ENCODE data around the gene KLHL10.
"Not testable (repeated sequence)": the region's sequence is repeated elsewhere in the genome, so short reads cannot be mapped to it uniquely, and the experiment has no call there.

Gene KLHL10

GRCh38 chr17:41813152-41813680 is 24.4 kb upstream of the KLHL10 start:
- no peak for DNase-seq (ENCODE audit: low read depth)

- no peak for DNase-seq (ENCODE audit: low read depth)
Observed at GRCh38 chr17:41813699-41814124, 23.9 kb upstream of the KLHL10 start.

DNA sequence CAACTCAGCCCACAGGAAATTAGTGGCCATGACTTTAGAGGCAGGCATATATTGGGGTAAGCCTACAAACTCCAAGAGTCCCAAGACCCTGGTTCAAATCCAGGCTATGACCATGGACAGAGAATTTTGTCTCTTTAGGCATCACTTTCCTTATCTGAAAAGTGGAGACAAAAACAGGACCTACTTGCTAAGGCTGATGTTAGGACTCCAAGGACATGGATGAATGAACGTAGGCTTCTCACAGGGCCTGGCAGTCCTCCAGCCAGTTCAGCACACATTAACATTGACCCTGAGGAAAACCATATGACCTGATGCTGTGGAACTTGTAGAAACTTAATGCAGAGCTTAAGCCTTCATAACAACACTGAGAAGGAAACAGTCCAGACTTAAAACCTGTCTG is 23.4 kb upstream of the KLHL10 start:
- no peak for DNase-seq (ENCODE audit: low read depth)

GRCh38 chr17:41816637-41817320 is 20.8 kb upstream of the KLHL10 start:
- DNase-seq (ENCODE audit: low read depth): no peak

GRCh38 chr17:41818024-41818423 is 19.6 kb upstream of the KLHL10 start:
- DNase-seq (ENCODE audit: low read depth): no peak

DNA sequence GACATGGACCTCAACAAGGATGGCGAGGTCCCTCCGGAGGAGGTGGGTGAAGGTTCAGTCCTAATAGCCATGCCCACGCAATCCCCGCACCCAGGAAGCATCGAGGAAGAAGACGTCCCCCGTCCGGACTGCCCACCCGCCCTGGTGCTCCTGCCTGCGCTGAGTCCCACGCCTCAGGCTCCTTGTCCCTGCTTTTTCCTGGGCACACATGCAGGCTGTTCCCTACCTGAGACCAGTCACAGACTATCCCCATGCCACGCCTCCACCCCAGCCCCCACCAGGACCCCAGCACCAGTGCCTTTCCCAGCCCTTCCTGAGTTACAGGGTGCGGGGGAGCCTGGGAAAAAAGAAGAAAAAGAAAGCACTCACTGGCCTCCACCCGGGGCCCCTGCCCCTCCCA is 15.8 kb upstream of the KLHL10 start:
- no peak for DNase-seq (ENCODE audit: low read depth)

DNA sequence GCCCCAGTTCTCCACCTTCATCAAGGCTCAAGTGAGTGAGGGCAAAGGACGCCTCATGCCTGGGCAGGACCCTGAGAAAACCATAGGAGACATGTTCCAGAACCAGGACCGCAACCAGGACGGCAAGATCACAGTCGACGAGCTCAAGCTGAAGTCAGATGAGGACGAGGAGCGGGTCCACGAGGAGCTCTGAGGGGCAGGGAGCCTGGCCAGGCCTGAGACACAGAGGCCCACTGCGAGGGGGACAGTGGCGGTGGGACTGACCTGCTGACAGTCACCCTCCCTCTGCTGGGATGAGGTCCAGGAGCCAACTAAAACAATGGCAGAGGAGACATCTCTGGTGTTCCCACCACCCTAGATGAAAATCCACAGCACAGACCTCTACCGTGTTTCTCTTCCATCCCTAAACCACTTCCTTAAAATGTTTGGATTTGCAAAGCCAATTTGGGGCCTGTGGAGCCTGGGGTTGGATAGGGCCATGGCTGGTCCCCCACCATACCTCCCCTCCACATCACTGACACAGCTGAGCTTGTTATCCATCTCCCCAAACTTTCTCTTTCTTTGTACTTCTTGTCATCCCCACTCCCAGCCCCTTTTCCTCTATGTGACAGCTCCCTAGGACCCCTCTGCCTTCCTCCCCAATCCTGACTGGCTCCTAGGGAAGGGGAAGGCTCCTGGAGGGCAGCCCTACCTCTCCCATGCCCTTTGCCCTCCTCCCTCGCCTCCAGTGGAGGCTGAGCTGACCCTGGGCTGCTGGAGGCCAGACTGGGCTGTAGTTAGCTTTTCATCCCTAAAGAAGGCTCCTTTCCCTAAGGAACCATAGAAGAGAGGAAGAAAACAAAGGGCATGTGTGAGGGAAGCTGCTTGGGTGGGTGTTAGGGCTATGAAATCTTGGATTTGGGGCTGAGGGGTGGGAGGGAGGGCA is 15.1 kb upstream of the KLHL10 start:
- no peak for DNase-seq (ENCODE audit: low read depth)

DNA sequence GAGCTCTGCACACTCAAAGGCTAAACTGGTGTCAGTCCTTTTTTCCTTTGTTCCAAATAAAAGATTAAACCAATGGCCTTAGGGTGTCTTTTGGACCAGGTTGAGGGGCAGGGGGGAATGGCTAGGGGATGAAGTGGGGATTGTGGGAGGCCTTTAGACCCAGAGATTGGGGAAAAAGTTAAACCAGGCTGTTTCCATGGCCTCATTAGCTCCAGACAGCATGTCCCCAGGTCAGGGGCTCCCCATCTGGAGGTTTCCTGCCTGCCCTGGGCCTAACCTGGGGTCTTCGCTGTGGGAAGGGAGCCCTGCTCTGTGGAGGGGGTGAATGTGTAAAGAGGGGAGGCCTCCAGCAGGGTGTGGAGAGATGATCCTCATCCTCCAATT is 14.5 kb upstream of the KLHL10 start:
- DNase-seq (ENCODE audit: low read depth): no peak

- no peak for DNase-seq (ENCODE audit: low read depth)
Observed at GRCh38 chr17:41823580-41823979, 14.0 kb upstream of the KLHL10 start.

GRCh38 chr17:41824086-41824485 is 13.5 kb upstream of the KLHL10 start:
- DNase-seq (ENCODE audit: low read depth): no peak

GRCh38 chr17:41825175-41825845 is 12.3 kb upstream of the KLHL10 start:
- no peak for DNase-seq (ENCODE audit: low read depth)

GRCh38 chr17:41829961-41830360 is 7.7 kb upstream of the KLHL10 start:
- DNase-seq (ENCODE audit: low read depth): not testable (repeated sequence)

- DNase-seq (ENCODE audit: low read depth): no peak
Observed at GRCh38 chr17:41835214-41835799, 2.3 kb upstream of the KLHL10 start.

GRCh38 chr17:41835800-41836549 is 1.6 kb upstream of the KLHL10 start, which contains the start of gene NT5C3B:
NT5C3B (minus strand) TSS chr17:41836232; CDS start chr17:41836193, 39 bp downstream.
- no peak for DNase-seq (ENCODE audit: low read depth)

GRCh38 chr17:41836550-41837196 is 952 bp upstream of the KLHL10 start:
- no peak for DNase-seq (ENCODE audit: low read depth)

DNA sequence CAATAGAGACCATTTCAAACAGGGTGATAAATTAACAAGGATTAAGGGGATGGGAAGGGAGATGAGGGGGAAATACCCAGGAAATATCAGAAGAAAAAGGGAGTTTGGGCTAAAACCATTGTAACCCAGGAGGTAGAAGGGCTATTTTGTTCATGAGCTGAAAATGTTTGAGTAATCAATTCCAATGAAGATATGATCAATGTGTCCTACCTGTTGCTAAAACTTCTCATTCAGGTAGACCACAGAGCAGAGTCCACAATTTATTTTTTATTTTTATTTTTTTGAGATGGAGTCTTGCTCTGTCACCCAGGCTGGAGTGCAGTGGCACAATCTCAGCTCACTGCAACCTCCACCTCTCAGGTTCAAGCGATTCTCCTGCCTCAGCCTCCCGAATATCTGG is 1.8 kb downstream of the KLHL10 start:
- not testable (repeated sequence) for DNase-seq (ENCODE audit: low read depth)

GRCh38 chr17:41840781-41841180 is 3.2 kb downstream of the KLHL10 start:
- not testable (repeated sequence) for DNase-seq (ENCODE audit: low read depth)

GRCh38 chr17:41844971-41845370 is 7.3 kb downstream of the KLHL10 start:
- DNase-seq (ENCODE audit: low read depth): no peak

DNA sequence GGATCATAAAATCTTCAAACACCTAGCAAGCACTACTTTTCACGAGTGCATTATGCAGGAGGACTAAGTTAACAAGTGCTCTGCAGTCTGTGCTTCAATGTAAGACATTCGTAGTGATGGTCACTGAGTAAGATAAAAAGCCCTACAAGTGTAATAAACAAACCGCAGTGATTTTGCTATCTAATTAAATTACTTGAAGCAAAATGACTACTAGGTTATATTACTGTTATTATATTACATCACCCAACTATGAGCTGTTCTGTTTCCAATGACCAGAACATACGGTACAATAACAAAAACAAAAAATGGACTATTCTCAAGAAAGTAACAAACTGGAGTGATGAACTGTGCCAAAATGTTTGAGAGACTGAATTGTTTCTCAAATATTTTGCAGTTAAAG is 11.2 kb downstream of the KLHL10 start:
- no peak for DNase-seq (ENCODE audit: low read depth)

DNA sequence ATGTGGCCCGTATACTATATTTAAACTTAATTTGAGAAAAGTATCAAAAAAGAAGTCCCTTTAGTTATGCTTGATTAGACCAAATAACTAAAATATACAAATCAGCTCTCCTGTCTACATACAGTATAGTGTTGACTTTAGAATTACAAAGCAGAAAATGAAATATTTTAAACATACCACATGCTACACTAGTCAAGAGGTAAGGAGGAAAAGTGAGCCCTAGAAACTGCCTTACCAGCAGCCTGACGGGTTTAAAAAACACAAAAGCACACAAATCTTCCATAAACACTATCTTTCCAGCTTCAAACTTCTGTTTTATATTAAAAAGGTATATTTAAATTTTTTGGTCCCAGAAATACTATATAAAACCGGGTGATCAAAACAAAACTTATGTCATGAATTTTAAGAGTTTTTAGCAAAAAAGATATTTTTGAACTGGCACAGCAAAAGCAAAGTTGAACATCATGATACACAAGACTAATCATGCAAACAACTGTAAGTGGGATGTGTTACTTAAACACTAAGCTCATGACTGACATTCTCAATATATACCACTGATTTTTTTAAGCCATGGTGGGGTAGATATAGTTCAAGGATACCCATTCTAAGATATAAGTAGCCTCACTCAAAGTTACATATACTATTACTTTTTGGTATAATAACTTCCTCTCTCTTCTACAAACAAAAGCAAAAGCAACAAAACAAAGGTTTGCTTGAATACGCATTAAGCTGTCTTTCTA is 11.8 kb downstream of the KLHL10 start:
- DNase-seq (ENCODE audit: low read depth): no peak

All from stromal cell of bone marrow (primary cell).